Mesothelial cell of epicardium (in vitro differentiated cells): Measurements from ENCODE around the gene PRICKLE1. TPM values are rescaled to one million over a fixed set of nuclear protein-coding genes. Genes with fewer than 3 reads are reported as not detected.

Source experiments
- DNase-seq, 2 experiments: peaks; one replicate each; pipeline ENCODE4 v3.0.0; 2021; ENCODE audit warnings: low spot score in 2 of 2; ENCODE audit not compliant: unreplicated experiment in 2 of 2
- H3K27ac Mint-ChIP-seq: 2 replicates; pipeline ENCODE4 v1.8.0; 2021; ENCODE audit warnings: mixed read lengths
- H3K27me3 Mint-ChIP-seq: 2 replicates; pipeline ENCODE4 v1.8.0; 2021; ENCODE audit warnings: low read depth, mixed read lengths
- H3K36me3 Mint-ChIP-seq: 2 replicates; pipeline ENCODE4 v1.8.0; 2021; ENCODE audit warnings: mixed read lengths
- H3K4me1 Mint-ChIP-seq: 2 replicates; pipeline ENCODE4 v1.8.0; 2021; ENCODE audit warnings: mixed read lengths
- H3K4me3 Mint-ChIP-seq: 2 replicates; pipeline ENCODE4 v1.8.0; 2021; ENCODE audit warnings: mild to moderate bottlenecking, moderate library complexity, mixed read lengths
- H3K9me3 Mint-ChIP-seq: 2 replicates; pipeline ENCODE4 v1.8.0; 2021; ENCODE audit warnings: mixed read lengths
- total RNA-seq: library from RNA; stranded (reverse); gene quantifications from 3 replicates; pipeline ENCODE4 v1.2.1, GENCODE V29; 2021
- TF ChIP-seq, protein P1 (sequence below): fragments of 200-600 bp; sonication (generic); IDR thresholded peaks from one replicate; pipeline ENCODE4 v1.5.0; 2021; ENCODE audit warnings: antibody characterized with exemption; ENCODE audit not compliant: unreplicated experiment

Gene PRICKLE1
- total RNA-seq, result 79.4 to 89.1 TPM (median 80.7 TPM) in 3 replicates

- peak within 1 kb of the TSS; percentile 88 for H3K4me3 Mint-ChIP-seq
- no peaks in the 10 kb centered on the region for H3K27me3 Mint-ChIP-seq
- H3K4me1 Mint-ChIP-seq, result peaks cover 42% of the 10 kb centered on the region
- DNase-seq, result peak; percentile 31 to 64
- no peaks in the 10 kb centered on the region for H3K9me3 Mint-ChIP-seq
- no peaks in the 10 kb centered on the region for H3K36me3 Mint-ChIP-seq
- peak within 1 kb of the TSS; percentile 92 for H3K27ac Mint-ChIP-seq
- TF ChIP-seq, protein P1, sequence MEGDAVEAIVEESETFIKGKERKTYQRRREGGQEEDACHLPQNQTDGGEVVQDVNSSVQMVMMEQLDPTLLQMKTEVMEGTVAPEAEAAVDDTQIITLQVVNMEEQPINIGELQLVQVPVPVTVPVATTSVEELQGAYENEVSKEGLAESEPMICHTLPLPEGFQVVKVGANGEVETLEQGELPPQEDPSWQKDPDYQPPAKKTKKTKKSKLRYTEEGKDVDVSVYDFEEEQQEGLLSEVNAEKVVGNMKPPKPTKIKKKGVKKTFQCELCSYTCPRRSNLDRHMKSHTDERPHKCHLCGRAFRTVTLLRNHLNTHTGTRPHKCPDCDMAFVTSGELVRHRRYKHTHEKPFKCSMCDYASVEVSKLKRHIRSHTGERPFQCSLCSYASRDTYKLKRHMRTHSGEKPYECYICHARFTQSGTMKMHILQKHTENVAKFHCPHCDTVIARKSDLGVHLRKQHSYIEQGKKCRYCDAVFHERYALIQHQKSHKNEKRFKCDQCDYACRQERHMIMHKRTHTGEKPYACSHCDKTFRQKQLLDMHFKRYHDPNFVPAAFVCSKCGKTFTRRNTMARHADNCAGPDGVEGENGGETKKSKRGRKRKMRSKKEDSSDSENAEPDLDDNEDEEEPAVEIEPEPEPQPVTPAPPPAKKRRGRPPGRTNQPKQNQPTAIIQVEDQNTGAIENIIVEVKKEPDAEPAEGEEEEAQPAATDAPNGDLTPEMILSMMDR, result no peak
Observed at GRCh38 chr12:42589465-42590329, at the start of gene PRICKLE1. Gene PRICKLE1 (minus strand): TSS chr12:42589746. CDS start chr12:42472516, 117,230 bp downstream.

- Mint-ChIP-seq H3K9me3 (peaks cover 4% of the 10 kb centered on the region), H3K4me1 (peaks cover 36% of the 10 kb centered on the region), H3K27me3 (no peaks in the 10 kb centered on the region), H3K4me3 (no peak overlapping the region), H3K36me3 (no peaks in the 10 kb centered on the region), H3K27ac (peak overlapping the region; percentile 81)
- TF ChIP-seq, protein P1, result no peak
- no peak for DNase-seq
Observed at GRCh38 chr12:42638697-42639096, 49.2 kb upstream of the PRICKLE1 start.

GRCh38 chr12:42638011-42638410 lies 48.5 kb upstream of the PRICKLE1 start:
- H3K9me3 Mint-ChIP-seq, result peaks cover 4% of the 10 kb centered on the region
- H3K27ac Mint-ChIP-seq, result peak overlapping the region; percentile 47
- H3K4me3 Mint-ChIP-seq, result no peak overlapping the region
- no peaks in the 10 kb centered on the region for H3K36me3 Mint-ChIP-seq
- TF ChIP-seq, protein P1, result no peak
- H3K27me3 Mint-ChIP-seq, result no peaks in the 10 kb centered on the region
- peaks cover 35% of the 10 kb centered on the region for H3K4me1 Mint-ChIP-seq
- no peak for DNase-seq

GRCh38 chr12:42636993-42637392 lies 47.4 kb upstream of the PRICKLE1 start:
- Mint-ChIP-seq H3K4me1 (peaks cover 38% of the 10 kb centered on the region), H3K27ac (no peak overlapping the region), H3K36me3 (no peaks in the 10 kb centered on the region), H3K27me3 (no peaks in the 10 kb centered on the region), H3K9me3 (peaks cover 4% of the 10 kb centered on the region), H3K4me3 (no peak overlapping the region)
- no peak for DNase-seq
- TF ChIP-seq, protein P1, result no peak

- H3K27me3 Mint-ChIP-seq, result no peaks in the 10 kb centered on the region
- no peak overlapping the region for H3K27ac Mint-ChIP-seq
- H3K9me3 Mint-ChIP-seq, result peaks cover 7% of the 10 kb centered on the region
- no peaks in the 10 kb centered on the region for H3K36me3 Mint-ChIP-seq
- H3K4me3 Mint-ChIP-seq, result no peak overlapping the region
- DNase-seq, result no peak
- TF ChIP-seq, protein P1, result no peak
- peaks cover 16% of the 10 kb centered on the region for H3K4me1 Mint-ChIP-seq
Observed at GRCh38 chr12:42633594-42633993, 44.0 kb upstream of the PRICKLE1 start.
